NCI-H187 (cell line): ENCODE measurements around the gene BCAT1.
"Not testable (repeated sequence)": the region's sequence is repeated elsewhere in the genome, so short reads cannot be mapped to it uniquely, and the experiment has no call there.

ENCODE experiments used
- DNase-seq, 2 experiments: peaks; one replicate each; lab custom pipeline; 2025; lab: John Stamatoyannopoulos, UW

Gene BCAT1

GRCh38 chr12:24926080-24926479 is 22.8 kb downstream of the BCAT1 start:
- DNase-seq: not testable (repeated sequence)

GRCh38 chr12:24922090-24922489 is 26.8 kb downstream of the BCAT1 start:
- no peak for DNase-seq

GRCh38 chr12:24921251-24922038 is 27.5 kb downstream of the BCAT1 start:
- no peak for DNase-seq

- DNase-seq: no peak
Observed at GRCh38 chr12:24920141-24920540, 28.8 kb downstream of the BCAT1 start.

GRCh38 chr12:24919346-24920001 is 29.4 kb downstream of the BCAT1 start:
- no peak for DNase-seq

- no peak for DNase-seq
Observed at GRCh38 chr12:24918596-24918995, 30.3 kb downstream of the BCAT1 start.

- no peak for DNase-seq
Observed at GRCh38 chr12:24915501-24915900, 33.4 kb downstream of the BCAT1 start.

- DNase-seq: no peak
Observed at GRCh38 chr12:24913953-24914352, 34.9 kb downstream of the BCAT1 start.

GRCh38 chr12:24913130-24913529 is 35.8 kb downstream of the BCAT1 start:
- DNase-seq: no peak

GRCh38 chr12:24911271-24911791 is 37.6 kb downstream of the BCAT1 start:
- DNase-seq: no peak

- not testable (repeated sequence) for DNase-seq
Observed at GRCh38 chr12:24910192-24910591, 38.7 kb downstream of the BCAT1 start.

- DNase-seq: no peak
Observed at GRCh38 chr12:24909667-24910066, 39.2 kb downstream of the BCAT1 start.

GRCh38 chr12:24907464-24907863 is 41.4 kb downstream of the BCAT1 start:
- DNase-seq: no peak

- DNase-seq: no peak
Observed at GRCh38 chr12:24906141-24906540, 42.8 kb downstream of the BCAT1 start.

- DNase-seq: no peak
Observed at GRCh38 chr12:24905431-24905830, 43.5 kb downstream of the BCAT1 start.

GRCh38 chr12:24904871-24905270 is 44.0 kb downstream of the BCAT1 start:
- no peak for DNase-seq

- no peak for DNase-seq
Observed at GRCh38 chr12:24903329-24904088, 45.4 kb downstream of the BCAT1 start.

- no peak for DNase-seq
Observed at GRCh38 chr12:24902511-24903328, 46.2 kb downstream of the BCAT1 start.

- no peak for DNase-seq
Observed at GRCh38 chr12:24901576-24902461, 47.1 kb downstream of the BCAT1 start.

- peak in 1 of 2 experiments; percentile 6 for DNase-seq
Observed at GRCh38 chr12:24900196-24900595, 48.7 kb downstream of the BCAT1 start.
